OCI-LY1 (cell line): ENCODE data around the gene AAK1.

ENCODE experiments used
- H2AFZ ChIP-seq: fragments of 200-600 bp; sonication (generic), shearing (Covaris generic); 2 replicates; pipeline ENCODE4 v1.6.0; 2014; ENCODE audit warnings: antibody characterized with exemption, mild to moderate bottlenecking, low read length
- H3F3A ChIP-seq: fragments of 200-600 bp; sonication (generic), shearing (Covaris generic); 2 replicates; pipeline ENCODE4 v1.6.0; 2014; ENCODE audit warnings: mild to moderate bottlenecking, antibody characterized with exemption, low read length, moderate library complexity; ENCODE audit not compliant: insufficient read depth
- H3K27ac ChIP-seq: fragments of 200-600 bp; sonication (generic); 2 replicates; pipeline ENCODE4 v1.5.1; 2014; ENCODE audit warnings: low read length, mixed run types, mild to moderate bottlenecking, low read depth; ENCODE audit not compliant: poor library complexity, severe bottlenecking
- H3K27me3 ChIP-seq: fragments of 200-600 bp; sonication (generic); 2 replicates; pipeline ENCODE4 v1.6.0; 2014; ENCODE audit warnings: antibody characterized with exemption, mild to moderate bottlenecking, low read length, moderate library complexity; ENCODE audit not compliant: insufficient read depth
- H3K36me3 ChIP-seq: fragments of 200-600 bp; sonication (generic); 2 replicates; pipeline ENCODE4 v1.6.1; 2014; ENCODE audit warnings: mild to moderate bottlenecking, antibody characterized with exemption, low read length, moderate library complexity, mixed read lengths; ENCODE audit not compliant: insufficient read depth
- H3K4me1 ChIP-seq: fragments of 200-600 bp; sonication (generic); 2 replicates; pipeline ENCODE4 v1.5.1; 2014; ENCODE audit warnings: mild to moderate bottlenecking, low read length, moderate library complexity; ENCODE audit not compliant: insufficient read depth, severe bottlenecking
- H3K4me2 ChIP-seq: fragments of 200-600 bp; sonication (generic), shearing (Covaris generic); 2 replicates; pipeline ENCODE4 v1.6.1; 2014; ENCODE audit warnings: low read length
- H3K4me3 ChIP-seq: fragments of 200-600 bp; sonication (generic); 2 replicates; pipeline ENCODE4 v1.5.1; 2014; ENCODE audit warnings: low read length, low read depth, mild to moderate bottlenecking, mixed read lengths; ENCODE audit not compliant: poor library complexity, severe bottlenecking
- H3K79me2 ChIP-seq: fragments of 200-600 bp; shearing (Covaris generic); 2 replicates; pipeline ENCODE4 v1.6.1; 2016; ENCODE audit warnings: mixed run types, low read length, mixed read lengths; ENCODE audit not compliant: insufficient read depth
- H3K9ac ChIP-seq: fragments of 200-600 bp; sonication (generic), shearing (Covaris generic); 2 replicates; pipeline ENCODE4 v1.6.1; 2014; ENCODE audit warnings: mild to moderate bottlenecking, low read length, mixed read lengths
- H3K9me2 ChIP-seq: fragments of 200-600 bp; sonication (generic), shearing (Covaris generic); 2 replicates; pipeline ENCODE4 v1.6.1; 2014; ENCODE audit warnings: low read depth, mild to moderate bottlenecking, low read length, mixed read lengths
- H3K9me3 ChIP-seq: fragments of 200-600 bp; shearing (Covaris generic); 2 replicates; pipeline ENCODE4 v1.6.1; 2014; ENCODE audit warnings: low read length, mixed read lengths
- H4K20me1 ChIP-seq: fragments of 200-600 bp; sonication (generic), shearing (Covaris generic); 2 replicates; pipeline ENCODE4 v1.6.0; 2016; ENCODE audit warnings: mild to moderate bottlenecking, low read length; ENCODE audit not compliant: insufficient read depth
- CTCF ChIP-seq: fragments of 200-600 bp; sonication (generic), shearing (Covaris generic); IDR thresholded peaks from 2 replicates; pipeline ENCODE4 v1.5.1; 2017; ENCODE audit warnings: mild to moderate bottlenecking, antibody characterized with exemption, low read length, moderate library complexity, mixed read lengths
- EZH2 ChIP-seq: fragments of 200-600 bp; sonication (generic), shearing (Covaris generic); IDR thresholded peaks from 2 replicates; pipeline ENCODE4 v1.8.0; 2017; ENCODE audit warnings: borderline replicate concordance, mixed run types, mild to moderate bottlenecking, antibody characterized with exemption, low read length, moderate library complexity, mixed read lengths

AAK1 gene

DNA sequence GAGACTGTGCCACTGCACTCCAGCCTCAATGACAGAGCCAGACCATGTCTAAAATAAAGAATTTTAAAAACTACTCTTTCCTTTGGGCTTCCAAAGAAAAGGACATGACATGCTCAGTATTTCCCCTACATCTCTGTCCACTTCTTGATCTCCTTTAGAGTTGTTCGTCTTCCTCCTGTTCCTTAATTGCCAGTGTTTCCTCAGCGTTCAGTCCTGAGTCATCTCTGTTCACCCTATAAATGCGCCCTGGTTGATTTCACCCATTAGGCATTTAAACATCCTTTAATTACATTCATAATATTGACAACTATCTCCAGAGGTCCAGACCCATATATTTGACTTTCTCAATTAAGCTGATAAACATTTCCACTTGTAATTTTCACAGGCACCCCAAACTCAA lies 64.0 kb downstream of the AAK1 start:
- no peaks in the 10 kb centered on the region for H3K9me3 ChIP-seq
- no peak overlapping the region for H2AFZ ChIP-seq
- H3K27me3 ChIP-seq, result no peaks in the 10 kb centered on the region
- H3K27ac ChIP-seq, result no peak overlapping the region
- no peak overlapping the region for H3K9ac ChIP-seq
- H3K9me2 ChIP-seq, result no peaks in the 10 kb centered on the region
- H3K4me2 ChIP-seq, result no peak overlapping the region
- H3K4me3 ChIP-seq, result no peak overlapping the region
- TF ChIP-seq CTCF (no peak), EZH2 (no peak)
- H3F3A ChIP-seq, result no peaks in the 10 kb centered on the region
- H4K20me1 ChIP-seq, result no peaks in the 10 kb centered on the region
- H3K79me2 ChIP-seq, result no peaks in the 10 kb centered on the region
- H3K4me1 ChIP-seq, result peaks cover 5% of the 10 kb centered on the region
- H3K36me3 ChIP-seq, result no peaks in the 10 kb centered on the region

DNA sequence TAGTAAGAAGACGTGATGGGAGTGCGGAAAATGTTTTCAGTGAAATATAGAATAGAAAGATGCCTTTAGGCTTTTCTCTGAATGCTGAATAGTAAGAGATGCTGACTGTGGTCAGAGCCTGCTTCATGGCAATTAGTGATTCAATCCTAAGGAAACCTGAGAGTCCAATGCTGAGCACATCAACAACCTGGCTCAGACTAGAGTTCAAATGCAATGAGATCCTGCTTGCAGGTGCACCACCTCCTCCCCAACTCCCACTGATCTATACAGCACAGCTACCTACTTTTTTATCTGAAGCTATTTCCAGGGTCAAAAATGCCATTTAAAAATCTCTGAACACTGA lies 65.4 kb downstream of the AAK1 start:
- Histone ChIP-seq H2AFZ (no peak overlapping the region), H3K9ac (no peak overlapping the region), H3K9me3 (no peaks in the 10 kb centered on the region), H3K4me1 (peaks cover 5% of the 10 kb centered on the region), H3K79me2 (no peaks in the 10 kb centered on the region), H3K4me3 (no peak overlapping the region), H4K20me1 (no peaks in the 10 kb centered on the region), H3K4me2 (no peak overlapping the region), H3K27ac (no peak overlapping the region), H3F3A (no peaks in the 10 kb centered on the region), H3K9me2 (no peaks in the 10 kb centered on the region), H3K27me3 (no peaks in the 10 kb centered on the region), H3K36me3 (no peaks in the 10 kb centered on the region)
- no peak for TF ChIP-seq EZH2
- no peak for TF ChIP-seq CTCF

- Histone ChIP-seq H3F3A (no peaks in the 10 kb centered on the region), H3K9me3 (no peaks in the 10 kb centered on the region), H3K4me3 (no peak overlapping the region), H3K27ac (no peak overlapping the region), H3K36me3 (no peaks in the 10 kb centered on the region), H3K79me2 (no peaks in the 10 kb centered on the region), H3K4me2 (no peak overlapping the region), H3K9ac (no peak overlapping the region), H3K27me3 (no peaks in the 10 kb centered on the region), H3K4me1 (peaks cover 1% of the 10 kb centered on the region), H3K9me2 (no peaks in the 10 kb centered on the region), H2AFZ (no peak overlapping the region), H4K20me1 (no peaks in the 10 kb centered on the region)
- TF ChIP-seq EZH2 (no peak), CTCF (no peak)
These were observed 65.9 kb downstream of the AAK1 start for GRCh38 chr2:69577467-69578197.
